ENCODE data around the gene FXYD2. TPM values are rescaled to one million over a fixed set of nuclear protein-coding genes. Genes with fewer than 3 reads are reported as not detected.
"Not testable (repeated sequence)": the region's sequence is repeated elsewhere in the genome, so short reads cannot be mapped to it uniquely, and the experiment has no call there.

Gene FXYD2
- total RNA-seq, 1 donor from 2014 or later, result 3.6 TPM

DNA sequence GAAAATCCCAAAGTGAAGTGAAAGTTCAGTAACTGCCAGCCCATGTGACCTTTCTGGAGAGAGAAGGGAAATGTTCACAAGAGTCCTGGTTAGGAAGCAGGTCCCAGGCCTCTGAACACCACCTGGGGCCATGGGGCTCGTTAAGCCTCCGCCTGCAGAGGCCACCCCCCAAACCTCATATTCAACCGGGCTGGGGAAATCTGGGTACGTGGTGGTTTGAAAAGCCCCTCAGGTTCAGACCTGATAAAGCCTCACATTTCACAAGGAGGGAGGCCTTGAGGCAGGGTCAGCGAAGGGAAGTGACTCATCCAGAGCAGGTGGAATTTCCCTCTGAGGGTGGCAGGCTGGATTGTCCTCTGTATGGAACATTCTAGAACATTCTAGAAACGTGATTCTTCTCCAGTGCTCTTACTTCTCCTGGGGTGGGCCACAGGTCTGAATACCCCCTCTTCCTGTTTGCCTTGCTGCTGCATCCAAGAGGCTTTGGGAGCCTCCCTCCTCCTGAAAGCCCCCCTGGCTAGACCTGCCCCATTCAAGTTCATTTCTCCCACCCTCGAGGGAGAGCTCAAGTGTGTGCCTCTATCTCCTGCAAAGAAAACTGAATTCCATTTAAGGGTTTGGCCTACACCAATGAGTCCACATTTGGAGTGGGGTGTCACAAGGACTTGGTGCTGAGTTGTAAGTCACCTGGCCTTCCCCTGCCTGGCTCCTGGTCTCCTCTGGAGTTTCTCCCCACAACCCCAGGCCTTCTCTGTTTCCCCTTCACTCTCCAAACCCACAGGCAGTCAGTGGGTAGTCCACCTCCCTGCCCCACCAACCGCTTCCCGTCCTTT lies 6.3 kb downstream of the FXYD2 start:
- intact Hi-C loops (cut with micrococcal nuclease), result loop anchor here (1.0 to 5.0 kb wide), 6 partner anchors 10 to 974 kb away; partner anchors contain the start of genes CEP164, DDX6, KMT2A and PCSK7
- Mint-ChIP-seq H3K9me3 (no peaks in the 10 kb centered on the region), H3K4me3 (peak overlapping the region; percentile 70), H3K27ac (peak overlapping the region; percentile 98), H3K27me3 (ENCODE audit: insufficient read depth) (no peaks in the 10 kb centered on the region), H3K36me3 (ENCODE audit: low read depth) (peaks cover 2% of the 10 kb centered on the region), H3K4me1 (ENCODE audit: low read depth) (peaks cover 77% of the 10 kb centered on the region)
- peak; percentile 67 for DNase-seq (ENCODE audit: low spot score)

DNA sequence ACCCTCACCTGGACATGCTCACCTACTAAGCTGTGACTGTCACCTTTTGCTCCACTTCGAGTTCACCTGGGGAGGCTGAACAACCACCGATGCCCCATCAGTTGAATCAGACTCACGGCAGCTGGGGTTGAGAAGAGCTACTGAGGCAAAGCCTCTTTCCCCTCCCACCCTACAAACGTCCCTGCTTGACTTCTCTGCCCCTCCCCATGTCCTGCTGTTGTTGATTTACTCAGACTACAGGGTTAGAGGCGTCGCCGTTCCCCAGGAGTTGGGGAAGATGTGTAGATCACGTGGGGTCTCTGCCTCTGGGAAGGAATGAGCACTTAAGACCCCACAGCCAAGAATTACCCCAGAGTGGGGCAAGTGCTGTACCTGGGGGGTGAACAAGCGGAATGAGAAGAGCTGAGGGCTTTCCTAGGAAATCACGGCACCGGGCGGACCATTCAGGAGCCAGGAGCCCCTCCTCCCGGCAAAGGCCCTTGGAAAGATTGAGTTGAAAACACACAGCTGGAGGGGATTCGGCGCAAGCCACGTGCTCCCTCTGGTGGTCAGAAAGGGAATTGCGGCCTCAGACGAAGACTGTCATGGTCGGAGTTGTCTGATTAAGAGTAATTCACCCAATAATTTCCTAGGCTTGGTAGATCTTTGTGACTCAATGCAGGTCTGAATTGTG lies 7.0 kb downstream of the FXYD2 start:
- no peaks in the 10 kb centered on the region for H3K27me3 Mint-ChIP-seq (ENCODE audit: insufficient read depth)
- H3K4me3 Mint-ChIP-seq, result peak overlapping the region; percentile 70
- peaks cover 2% of the 10 kb centered on the region for H3K36me3 Mint-ChIP-seq (ENCODE audit: low read depth)
- peak; percentile 83 for DNase-seq (ENCODE audit: low spot score)
- intact Hi-C loops (cut with micrococcal nuclease), result loop anchor here (1.0 to 5.0 kb wide), 8 partner anchors 10 to 975 kb away; partner anchors contain the start of genes CEP164, DDX6, KMT2A and PCSK7
- peaks cover 79% of the 10 kb centered on the region for H3K4me1 Mint-ChIP-seq (ENCODE audit: low read depth)
- peak overlapping the region; percentile 98 for H3K27ac Mint-ChIP-seq
- no peaks in the 10 kb centered on the region for H3K9me3 Mint-ChIP-seq

DNA sequence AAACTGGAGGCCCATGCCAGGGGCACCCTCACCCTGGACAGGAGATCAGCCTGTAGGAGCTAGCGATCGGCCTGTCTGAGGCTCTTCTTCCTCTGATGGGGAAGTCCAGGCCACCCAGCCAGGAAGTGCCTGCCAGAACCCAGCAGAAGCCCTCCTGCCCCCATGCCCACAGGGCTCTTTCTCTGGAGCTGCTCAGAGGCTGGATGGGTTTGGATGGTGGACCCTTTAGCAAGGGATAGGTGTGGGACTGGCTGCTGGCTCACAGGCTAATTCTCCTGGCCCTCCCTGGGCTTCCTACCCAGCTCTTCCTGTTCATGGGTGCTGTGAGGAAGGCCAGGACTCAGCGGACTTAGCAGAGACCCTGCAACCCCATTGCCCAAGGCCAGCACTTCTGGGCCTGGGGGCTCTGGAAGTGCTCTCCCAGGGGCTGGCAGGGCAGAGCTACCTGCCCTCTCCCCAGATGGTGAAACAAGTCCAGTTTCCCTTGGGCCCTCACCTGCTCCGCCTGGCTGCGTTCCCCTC lies 7.6 kb downstream of the FXYD2 start:
- Mint-ChIP-seq H3K27me3 (ENCODE audit: insufficient read depth) (no peaks in the 10 kb centered on the region), H3K4me1 (ENCODE audit: low read depth) (peaks cover 76% of the 10 kb centered on the region), H3K36me3 (ENCODE audit: low read depth) (peaks cover 2% of the 10 kb centered on the region), H3K4me3 (peak overlapping the region; percentile 70), H3K27ac (peak overlapping the region; percentile 98), H3K9me3 (no peaks in the 10 kb centered on the region)
- no peak for DNase-seq (ENCODE audit: low spot score)
- intact Hi-C loops (cut with micrococcal nuclease), result loop anchor here (1.0 to 5.0 kb wide), 7 partner anchors 10 to 975 kb away; partner anchors contain the start of genes CEP164, DDX6, KMT2A and PCSK7

DNA sequence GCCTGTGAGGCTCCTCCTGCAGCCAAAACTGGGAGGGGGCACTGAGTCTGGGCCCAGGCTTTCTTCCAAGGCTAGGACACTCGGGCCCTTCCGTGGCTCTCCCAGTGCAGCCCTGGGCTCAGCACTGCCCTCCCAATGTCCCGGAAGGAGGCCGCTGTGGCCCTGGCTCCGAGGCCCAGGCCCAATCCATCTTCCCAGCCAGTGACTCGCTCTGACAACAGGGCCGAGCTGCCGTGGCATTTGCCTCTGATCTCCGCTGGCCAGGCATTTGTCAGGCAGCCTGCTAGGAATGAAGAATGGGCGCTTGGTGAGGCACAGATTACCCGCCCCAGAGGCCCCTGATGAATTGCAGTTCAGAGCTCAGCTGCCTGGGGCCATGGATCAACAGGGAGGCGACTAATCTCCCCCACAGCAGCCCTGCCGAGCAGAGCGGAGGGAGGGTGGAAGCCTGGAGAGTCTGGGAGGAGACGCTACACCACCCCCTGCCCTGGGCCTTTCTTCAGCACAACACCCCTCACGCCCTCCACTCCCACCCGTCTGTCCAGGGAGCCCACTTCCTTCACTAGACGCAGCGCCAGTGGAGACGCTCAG lies 8.3 kb downstream of the FXYD2 start:
- intact Hi-C loops (cut with micrococcal nuclease), result loop anchor here (5.0 kb wide), 5 partner anchors 489 to 976 kb away; partner anchors contain the start of genes CEP164, DDX6, KMT2A and PCSK7
- H3K36me3 Mint-ChIP-seq (ENCODE audit: low read depth), result peaks cover 2% of the 10 kb centered on the region
- H3K9me3 Mint-ChIP-seq, result no peaks in the 10 kb centered on the region
- peak overlapping the region; percentile 98 for H3K27ac Mint-ChIP-seq
- DNase-seq (ENCODE audit: low spot score), result no peak
- H3K27me3 Mint-ChIP-seq (ENCODE audit: insufficient read depth), result no peaks in the 10 kb centered on the region
- H3K4me1 Mint-ChIP-seq (ENCODE audit: low read depth), result peaks cover 73% of the 10 kb centered on the region
- H3K4me3 Mint-ChIP-seq, result peak overlapping the region; percentile 47

DNA sequence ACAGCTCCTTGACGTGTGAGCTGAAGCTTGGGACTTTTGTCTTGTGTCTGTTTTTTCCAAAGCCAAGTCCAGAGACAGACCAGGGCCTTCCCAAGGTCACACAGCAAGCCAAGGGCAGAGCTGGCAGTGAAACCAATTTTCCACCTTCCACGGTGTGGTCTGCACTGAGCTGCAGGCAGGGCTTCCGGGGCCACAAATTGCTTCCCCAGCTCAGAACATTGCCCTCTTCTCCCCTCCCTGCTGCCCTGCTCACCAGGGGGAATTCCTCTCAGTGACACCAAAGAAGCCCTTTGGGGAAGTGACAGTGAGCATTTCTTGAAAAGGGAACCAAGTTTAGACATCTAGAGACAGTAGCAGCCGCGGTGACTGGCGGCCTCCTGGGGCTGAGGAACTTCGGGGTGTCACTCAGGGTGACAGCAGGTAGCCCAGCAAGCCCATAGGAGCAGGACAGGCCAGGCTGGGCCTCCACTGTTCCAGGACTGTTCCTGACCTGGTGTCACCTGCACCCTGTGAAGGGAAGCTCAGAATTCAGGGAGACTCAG lies 9.2 kb downstream of the FXYD2 start:
- DNase-seq (ENCODE audit: low spot score), result peak; percentile 81

DNA sequence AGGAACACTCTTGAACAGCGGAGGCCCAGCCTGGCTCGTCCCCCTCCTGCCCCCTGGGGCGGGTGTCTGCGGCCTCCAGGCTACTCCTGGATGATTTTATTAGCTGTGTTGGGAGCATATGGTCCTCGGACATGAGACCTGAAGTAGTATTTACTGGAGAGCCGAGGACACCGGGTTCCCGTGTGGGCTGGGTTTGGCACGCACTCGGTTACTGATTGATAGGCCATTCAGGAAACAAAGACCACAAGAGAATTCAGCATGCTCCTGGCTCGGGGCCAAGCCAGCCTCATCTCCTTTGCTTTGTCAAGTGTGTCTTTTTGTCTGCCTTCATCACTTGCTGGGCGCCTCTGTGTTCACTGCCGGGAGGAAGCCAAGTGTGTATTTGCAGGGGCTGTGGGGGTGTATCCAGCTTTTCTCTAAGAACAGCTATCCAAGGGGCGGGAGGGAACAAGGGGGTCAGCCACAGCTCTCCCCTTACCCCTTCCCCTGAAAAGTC lies 9.7 kb downstream of the FXYD2 start:
- H3K9me3 Mint-ChIP-seq, result no peaks in the 10 kb centered on the region
- peaks cover 2% of the 10 kb centered on the region for H3K36me3 Mint-ChIP-seq (ENCODE audit: low read depth)
- no peaks in the 10 kb centered on the region for H3K27me3 Mint-ChIP-seq (ENCODE audit: insufficient read depth)
- peak overlapping the region; percentile 98 for H3K27ac Mint-ChIP-seq
- H3K4me3 Mint-ChIP-seq, result peak overlapping the region; percentile 64
- intact Hi-C loops (cut with micrococcal nuclease), result loop anchor here (1.0 to 5.0 kb wide), 9 partner anchors 171 to 977 kb away; partner anchors contain the start of genes CEP164, DDX6, IL10RA and KMT2A
- H3K4me1 Mint-ChIP-seq (ENCODE audit: low read depth), result peaks cover 83% of the 10 kb centered on the region
- peak; percentile 67 for DNase-seq (ENCODE audit: low spot score)

More for the DNA sequence above, 9.2 kb downstream of the FXYD2 start:
- H3K27me3 Mint-ChIP-seq (ENCODE audit: insufficient read depth), result no peaks in the 10 kb centered on the region
- intact Hi-C loops (cut with micrococcal nuclease), result loop anchor here (1.0 to 5.0 kb wide), 9 partner anchors 171 to 977 kb away; partner anchors contain the start of genes CEP164, DDX6, IL10RA and KMT2A
- H3K9me3 Mint-ChIP-seq, result no peaks in the 10 kb centered on the region
- peaks cover 2% of the 10 kb centered on the region for H3K36me3 Mint-ChIP-seq (ENCODE audit: low read depth)
- H3K27ac Mint-ChIP-seq, result peak overlapping the region; percentile 98
- peaks cover 83% of the 10 kb centered on the region for H3K4me1 Mint-ChIP-seq (ENCODE audit: low read depth)
- H3K4me3 Mint-ChIP-seq, result peak overlapping the region; percentile 64

DNA sequence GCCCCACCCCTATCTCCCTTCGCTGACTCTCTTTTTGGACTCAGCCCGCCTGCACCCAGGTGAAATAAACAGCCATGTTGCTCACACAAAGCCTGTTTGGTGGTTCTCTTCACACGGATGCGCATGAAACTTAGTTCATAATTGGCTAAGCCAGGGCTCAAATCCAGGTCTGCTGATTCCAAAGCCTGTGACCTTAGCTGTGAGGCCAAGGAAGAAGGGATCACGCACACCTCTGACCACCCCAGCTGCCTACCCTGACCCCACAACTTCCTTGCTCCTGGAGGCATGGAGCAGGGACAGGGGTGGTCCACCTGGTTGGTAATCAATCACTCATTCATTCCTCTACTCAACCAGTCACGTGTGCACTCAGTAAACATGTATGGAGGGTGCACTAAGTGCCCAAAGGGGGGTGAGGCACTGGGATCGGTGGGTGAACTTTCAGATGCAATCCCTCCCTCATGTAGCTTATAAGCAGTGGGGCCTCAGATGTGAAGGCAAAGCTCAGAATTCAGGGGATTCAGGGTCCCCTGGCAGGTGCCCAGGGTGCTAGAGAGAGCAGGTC lies 10.3 kb downstream of the FXYD2 start:
- intact Hi-C loops (cut with micrococcal nuclease), result loop anchor here (2.0 kb wide), 1 partner anchor 239 kb away; no protein-coding TSS in a partner anchor
- H3K27ac Mint-ChIP-seq, result peak overlapping the region; percentile 98

DNA sequence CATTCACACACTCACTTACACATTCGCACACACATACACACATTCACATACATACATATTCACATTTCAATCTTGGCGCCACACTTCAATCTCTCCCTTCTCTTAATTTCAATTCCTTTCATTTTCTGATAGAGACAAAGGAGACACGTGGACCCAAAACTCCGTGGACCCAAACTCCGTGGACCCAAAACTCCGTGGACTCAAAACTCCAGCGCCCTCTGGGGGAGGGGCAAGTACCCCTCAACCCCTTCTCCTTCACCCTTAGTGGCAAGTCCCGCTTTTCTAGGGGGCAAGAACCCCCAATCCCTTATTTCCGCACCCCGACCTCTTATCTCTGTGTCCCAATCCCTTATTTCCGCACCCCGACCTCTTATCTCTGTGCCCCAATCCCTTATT lies 14.5 kb downstream of the FXYD2 start:
- H3K36me3 Mint-ChIP-seq (ENCODE audit: low read depth); DNase-seq (ENCODE audit: low spot score); H3K27me3 Mint-ChIP-seq (ENCODE audit: insufficient read depth); H3K9me3 Mint-ChIP-seq; intact Hi-C loops (cut with micrococcal nuclease): not testable (repeated sequence)
- Mint-ChIP-seq H3K4me1 (ENCODE audit: low read depth) (peaks cover 56% of the 10 kb centered on the region), H3K27ac (peak overlapping the region; percentile 19), H3K4me3 (peak overlapping the region; percentile 19)

More for the DNA sequence above, 10.3 kb downstream of the FXYD2 start:
- no peaks in the 10 kb centered on the region for H3K27me3 Mint-ChIP-seq (ENCODE audit: insufficient read depth)
- no peak overlapping the region for H3K4me3 Mint-ChIP-seq
- H3K36me3 Mint-ChIP-seq (ENCODE audit: low read depth), result peaks cover 2% of the 10 kb centered on the region
- no peak for DNase-seq (ENCODE audit: low spot score)
- H3K4me1 Mint-ChIP-seq (ENCODE audit: low read depth), result peaks cover 85% of the 10 kb centered on the region
- H3K9me3 Mint-ChIP-seq, result no peaks in the 10 kb centered on the region

DNA sequence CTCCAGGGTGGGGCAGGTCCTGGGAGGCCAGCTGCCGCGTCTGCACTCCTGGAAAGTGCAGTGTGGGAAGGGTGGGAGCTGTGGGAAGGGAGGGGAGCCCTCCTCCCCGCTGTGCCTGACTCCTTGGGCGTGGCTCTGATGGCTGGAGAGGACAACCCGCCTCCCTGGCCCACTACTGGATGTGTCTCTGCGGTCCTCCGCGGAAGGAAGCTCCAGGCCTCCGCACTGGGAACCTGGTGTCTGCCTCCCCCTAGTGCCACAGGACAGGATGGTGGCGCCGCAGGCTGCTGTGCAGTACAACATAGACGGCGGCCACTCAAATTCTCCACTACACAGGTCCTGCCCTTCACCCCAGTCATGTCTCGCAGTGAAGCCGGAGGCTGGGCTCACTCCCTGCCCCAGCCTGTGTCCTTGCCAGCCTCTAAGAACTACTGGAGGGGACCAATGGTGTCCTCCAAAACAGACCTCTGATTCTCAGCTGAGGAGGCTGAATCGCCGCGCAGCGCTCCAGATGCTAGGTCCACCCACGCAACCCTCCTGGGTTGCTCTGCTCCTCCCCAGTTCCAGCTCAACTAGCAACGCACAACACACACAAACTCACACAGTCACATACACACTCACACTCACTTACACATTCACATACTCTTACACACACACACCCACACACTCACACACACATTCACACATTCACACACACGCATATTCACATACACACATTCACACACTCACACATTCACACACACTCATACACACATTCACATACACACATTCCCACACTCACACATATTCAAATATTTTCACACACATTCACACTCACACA lies 15.1 kb downstream of the FXYD2 start:
- peak overlapping the region; percentile 19 for H3K27ac Mint-ChIP-seq
- peaks cover 50% of the 10 kb centered on the region for H3K4me1 Mint-ChIP-seq (ENCODE audit: low read depth)
- H3K36me3 Mint-ChIP-seq (ENCODE audit: low read depth), result no peaks in the 10 kb centered on the region
- intact Hi-C loops (cut with micrococcal nuclease), result loop anchor here (5.0 kb wide), 2 partner anchors 33 to 363 kb away; no protein-coding TSS in a partner anchor
- DNase-seq (ENCODE audit: low spot score), result no peak
- peaks cover 1% of the 10 kb centered on the region for H3K27me3 Mint-ChIP-seq (ENCODE audit: insufficient read depth)
- H3K9me3 Mint-ChIP-seq, result no peaks in the 10 kb centered on the region
- peak overlapping the region; percentile 19 for H3K4me3 Mint-ChIP-seq

DNA sequence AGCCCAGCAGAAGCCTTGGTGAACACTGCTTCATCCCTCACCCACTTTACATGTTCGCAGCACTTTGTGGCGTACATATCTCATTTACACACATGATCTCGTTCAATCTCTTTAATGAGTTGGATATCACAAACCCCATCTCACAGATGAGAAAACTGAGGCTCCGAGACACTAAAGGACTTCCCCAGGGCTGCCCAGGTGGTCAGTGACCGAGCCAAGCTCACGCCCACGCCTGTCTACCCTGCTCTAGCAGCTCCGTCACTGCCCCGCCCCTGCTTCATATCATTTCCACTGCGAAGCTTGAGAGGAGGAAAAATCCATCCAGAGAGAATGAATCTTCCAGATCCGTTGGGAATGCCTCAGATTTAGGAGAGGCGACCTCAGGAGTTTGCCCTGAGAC lies 15.8 kb downstream of the FXYD2 start:
- DNase-seq (ENCODE audit: low spot score), result no peak
- Mint-ChIP-seq H3K4me1 (ENCODE audit: low read depth) (peaks cover 44% of the 10 kb centered on the region), H3K9me3 (no peaks in the 10 kb centered on the region), H3K4me3 (no peak overlapping the region), H3K36me3 (ENCODE audit: low read depth) (no peaks in the 10 kb centered on the region), H3K27me3 (ENCODE audit: insufficient read depth) (peaks cover 2% of the 10 kb centered on the region), H3K27ac (peak overlapping the region; percentile 36)
- intact Hi-C loops (cut with micrococcal nuclease), result loop anchor here (5.0 kb wide), 2 partner anchors 34 to 364 kb away; no protein-coding TSS in a partner anchor

Measured in activated T-helper 1 cell treated with anti-CD3 and anti-CD28 coated beads, Interleukin-12 subunit alpha, Interleukin-12 subunit beta, Interleukin-2, Interleukin-4 antibody, amounts not matched to agents 30 ng/mL and 10 ng/mL and 1 ng/mL, durations not matched to agents 14 hours and 24 hours and 36 hours (primary cell).